Adrenal gland (tissue), 5 donors: ENCODE data around the gene GALNT10.

ENCODE experiments used
- CTCF ChIP-seq, 6 experiments: fragments of 450-650 bp in 4 of 6; fragments of 200-600 bp in 2 of 6; sonication (generic) in 1 of 6; IDR thresholded peaks; 1 replicate in 5 of 6; 2 replicates in 1 of 6; pipeline versions ENCODE4 v1.5.1 to v1.8.0; 2016 to 2021; ENCODE audit warnings: antibody characterized with exemption in 6 of 6, mild to moderate bottlenecking in 2 of 6, moderate library complexity in 1 of 6
- POLR2A ChIP-seq, 2 donors: fragments of 450-650 bp; IDR thresholded peaks; one replicate each; pipeline ENCODE4 v1.6.1; 2017; ENCODE audit warnings: antibody characterized with exemption in 2 of 2, mild to moderate bottlenecking in 2 of 2, moderate library complexity in 1 of 2
- donor health status: DM: no; HTN: no; CAD: no.

- TF ChIP-seq CTCF (IDR thresholded peaks at IDR 0.05) (no peak), POLR2A (IDR thresholded peaks at IDR 0.05) (no peak)
Observed at GRCh38 chr5:154315196-154315595, 124.7 kb downstream of the GALNT10 start.
